GM21515 (cell line): Measurements from ENCODE around the gene LEMD2.
A peak's percentile ranks its signal among the peaks of the same experiment; 100 is the strongest.

Experiments used
- ATAC-seq: cut with Tn5 transposase; IDR thresholded peaks from one replicate; pipeline ENCODE4 v1.9.1; 2021; ENCODE audit not compliant: unreplicated experiment

LEMD2 gene

DNA sequence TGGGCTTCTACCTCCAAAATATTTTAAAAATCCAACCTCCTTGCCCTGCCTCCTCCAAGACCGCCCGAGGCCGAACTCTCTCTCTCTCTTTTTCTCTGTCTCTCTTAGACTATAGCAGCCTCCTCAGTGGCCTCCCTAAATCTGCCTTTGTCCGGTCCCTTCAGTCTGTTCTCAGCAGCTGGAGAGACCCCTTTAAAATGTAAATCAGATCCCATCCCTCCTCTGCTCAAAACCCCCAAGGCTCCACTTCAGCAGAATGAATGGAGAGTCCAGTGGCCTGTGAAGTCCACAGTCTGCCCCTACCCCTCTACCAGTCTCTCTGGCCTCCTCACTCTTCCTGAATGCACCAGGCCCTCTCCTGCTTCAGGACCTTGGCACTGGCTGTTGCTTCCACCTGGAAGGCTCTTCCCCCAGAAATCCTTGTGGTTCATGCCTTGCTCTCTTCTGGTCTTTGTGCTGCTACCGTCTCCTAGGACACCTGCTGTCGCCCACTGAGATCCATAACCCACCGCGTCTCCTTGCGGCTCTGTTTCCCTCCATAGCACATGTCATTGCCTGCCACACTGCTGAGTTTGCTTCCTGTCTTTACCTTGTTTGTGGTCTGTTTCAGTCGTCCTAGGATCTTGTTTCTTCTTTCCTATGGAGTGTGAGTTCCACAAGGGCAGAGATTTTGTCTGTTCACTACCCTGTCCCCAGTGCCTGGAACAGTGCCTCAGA is 8.9 kb upstream of the LEMD2 start:
- no peak for ATAC-seq

DNA sequence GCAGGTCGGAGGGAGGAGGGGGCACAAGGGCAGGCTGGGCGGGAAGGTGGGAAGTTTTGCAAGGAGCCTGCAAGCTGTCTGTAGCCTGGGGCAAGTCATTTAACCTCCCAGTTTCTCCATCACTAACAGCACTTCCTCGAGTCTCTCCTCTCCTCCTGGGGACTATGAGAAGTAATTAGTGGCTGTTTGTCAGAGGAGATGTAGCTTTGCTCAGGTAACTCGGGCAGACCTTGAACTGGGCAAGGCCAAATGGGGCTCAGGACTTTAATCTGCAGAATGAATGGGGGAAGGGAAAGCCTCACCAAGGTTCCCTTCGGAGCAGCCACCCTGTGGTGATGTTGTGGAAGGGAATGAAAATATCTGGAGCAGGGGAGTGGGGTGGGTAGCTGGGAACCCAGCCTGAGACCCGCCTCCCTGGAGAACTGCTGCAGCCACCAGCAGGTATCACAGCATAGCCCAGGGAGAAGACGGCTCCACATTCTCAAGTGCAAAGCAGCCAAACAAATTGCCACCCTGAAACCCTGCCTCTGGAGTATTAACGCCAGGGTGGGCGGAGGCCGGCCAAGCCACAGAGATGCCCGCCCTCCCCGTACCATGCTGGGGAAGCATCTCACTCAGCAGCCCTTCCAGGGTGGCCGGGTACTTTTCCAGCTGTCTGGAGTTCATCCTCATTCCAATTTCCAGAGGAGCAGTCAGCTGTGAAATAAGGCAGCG is 6.1 kb upstream of the LEMD2 start:
- ATAC-seq = no peak

DNA sequence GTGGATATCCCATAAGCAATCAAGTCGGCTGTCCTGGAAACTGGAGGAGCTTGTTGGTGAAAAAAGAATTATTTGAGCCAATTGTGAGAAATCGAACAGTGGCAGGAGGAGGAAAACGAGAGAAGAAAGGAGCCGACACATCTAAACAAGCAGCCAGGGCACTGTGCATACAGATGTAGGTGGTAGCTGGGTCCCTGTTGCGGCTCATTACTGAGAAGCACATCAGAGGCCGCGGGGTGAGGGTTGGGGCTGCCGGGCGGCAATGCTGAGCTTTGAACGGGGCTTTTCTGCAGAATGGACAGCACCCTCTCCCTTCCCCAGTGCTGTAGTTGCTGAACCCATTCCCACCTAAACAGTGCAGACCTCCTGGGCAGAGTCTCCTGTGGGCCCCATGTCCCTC is 4.1 kb upstream of the LEMD2 start:
- no peak for ATAC-seq

DNA sequence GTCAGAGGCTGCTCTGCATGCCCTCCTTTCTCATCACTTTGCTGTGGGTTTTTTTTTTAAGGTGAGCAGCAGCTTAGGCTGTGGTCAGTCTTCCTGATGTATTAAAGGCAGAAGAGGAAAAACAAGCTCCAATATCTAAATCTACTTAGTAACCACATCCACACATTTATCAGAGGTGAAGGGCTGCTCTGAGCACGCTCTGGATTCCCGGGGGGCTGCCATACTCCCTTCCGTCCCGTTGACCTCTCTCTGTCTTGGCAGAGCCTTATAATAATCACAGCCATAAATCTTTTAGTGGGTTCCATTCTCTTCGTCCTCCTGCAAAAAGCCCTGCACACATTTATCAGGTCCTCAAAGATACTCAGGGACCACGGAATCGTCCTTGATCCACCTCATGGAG is 2.7 kb upstream of the LEMD2 start:
- ATAC-seq = no peak

DNA sequence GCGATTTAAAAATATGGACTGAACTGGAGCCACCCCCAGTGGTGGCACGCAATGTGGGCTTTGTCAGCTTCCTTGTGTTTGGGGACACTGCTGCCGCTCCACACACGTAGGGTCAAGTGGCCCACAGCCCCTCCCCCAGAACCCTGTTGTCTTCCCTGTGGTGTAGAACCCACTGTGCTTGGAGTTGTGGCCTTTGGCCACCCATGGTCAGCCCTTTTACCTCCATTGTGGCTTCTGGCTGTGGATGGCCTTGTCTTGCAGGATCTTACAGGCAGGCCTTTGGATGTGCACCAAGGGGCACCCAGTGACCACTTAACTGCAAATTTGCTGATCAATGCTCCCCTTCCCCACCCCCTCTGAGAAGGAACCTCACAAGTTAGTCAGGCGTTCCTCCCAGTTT is 2.0 kb upstream of the LEMD2 start:
- ATAC-seq = no peak

DNA sequence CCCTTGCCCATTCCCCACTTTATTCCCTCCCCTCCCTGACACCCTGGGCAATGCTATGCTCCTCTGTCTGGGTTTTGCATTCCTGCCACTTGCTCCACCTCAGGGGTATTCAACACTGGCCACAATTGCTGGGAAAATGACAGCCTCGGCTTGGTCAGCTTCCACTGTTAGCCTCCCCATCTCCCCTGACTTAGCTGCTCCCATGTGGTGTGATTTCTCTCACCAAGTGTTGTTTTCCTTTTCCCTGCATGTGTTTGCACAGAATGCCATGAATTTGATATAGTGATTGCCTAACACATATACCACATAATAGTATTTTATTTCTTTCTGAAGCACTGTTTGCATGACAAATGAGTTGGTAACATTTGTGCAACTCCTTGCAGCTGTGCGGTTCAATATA is 1.4 kb upstream of the LEMD2 start:
- ATAC-seq = no peak

DNA sequence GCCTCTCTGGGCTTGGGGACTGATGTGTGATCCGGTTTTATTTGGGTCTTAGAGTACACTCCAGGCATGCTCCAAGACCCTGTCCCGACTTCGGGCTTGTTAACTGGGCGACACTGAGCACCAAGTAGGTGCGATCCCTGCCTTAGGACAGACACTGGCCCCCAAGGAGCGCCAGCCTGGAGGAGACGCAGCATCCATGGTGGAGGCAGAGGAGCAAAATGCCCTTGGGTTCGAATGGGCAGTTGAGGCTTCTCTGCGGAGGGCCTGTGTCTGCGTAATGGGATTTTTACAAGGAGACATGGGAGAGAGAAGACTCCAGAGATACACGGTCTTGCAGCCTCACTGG is 593 bp upstream of the LEMD2 start:
- ATAC-seq = no peak

DNA sequence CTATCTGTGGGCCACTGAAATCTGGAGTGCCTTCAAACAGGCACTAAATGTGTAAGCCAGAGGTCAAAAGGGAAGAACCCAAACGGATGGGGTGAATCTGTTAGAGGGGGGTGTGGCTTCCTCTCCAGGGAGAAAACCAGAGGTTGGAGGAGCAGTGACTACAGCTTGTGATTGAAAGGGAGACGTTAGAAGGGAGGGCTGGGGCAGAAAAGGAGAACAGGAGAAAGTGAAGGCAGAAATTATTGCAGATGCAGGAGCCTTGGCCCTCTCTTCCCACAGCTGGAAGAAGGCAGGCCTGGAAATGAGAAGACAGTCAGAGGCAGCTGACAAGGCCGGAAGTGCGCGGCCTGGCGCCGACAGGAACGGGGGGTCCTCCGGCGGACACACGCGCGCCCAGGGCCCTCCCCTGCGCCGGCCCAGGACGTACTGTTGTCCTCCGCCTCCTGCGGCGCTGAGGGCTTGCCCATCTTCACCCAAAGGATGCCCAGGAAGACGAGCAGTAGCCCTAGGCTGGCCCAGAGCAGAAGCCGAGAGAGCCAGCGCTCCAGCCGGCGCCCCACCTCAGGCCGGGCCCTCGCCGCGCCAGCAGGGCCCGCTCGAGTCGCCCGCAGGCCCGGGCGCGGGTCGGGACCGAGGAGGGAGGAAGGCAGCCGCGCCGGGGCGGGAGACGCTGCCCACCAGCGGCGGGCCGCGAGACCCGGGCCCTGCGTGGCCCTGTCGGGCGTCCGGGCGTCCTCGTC is 806 bp downstream of the LEMD2 start:
- ATAC-seq = peak; percentile 38

DNA sequence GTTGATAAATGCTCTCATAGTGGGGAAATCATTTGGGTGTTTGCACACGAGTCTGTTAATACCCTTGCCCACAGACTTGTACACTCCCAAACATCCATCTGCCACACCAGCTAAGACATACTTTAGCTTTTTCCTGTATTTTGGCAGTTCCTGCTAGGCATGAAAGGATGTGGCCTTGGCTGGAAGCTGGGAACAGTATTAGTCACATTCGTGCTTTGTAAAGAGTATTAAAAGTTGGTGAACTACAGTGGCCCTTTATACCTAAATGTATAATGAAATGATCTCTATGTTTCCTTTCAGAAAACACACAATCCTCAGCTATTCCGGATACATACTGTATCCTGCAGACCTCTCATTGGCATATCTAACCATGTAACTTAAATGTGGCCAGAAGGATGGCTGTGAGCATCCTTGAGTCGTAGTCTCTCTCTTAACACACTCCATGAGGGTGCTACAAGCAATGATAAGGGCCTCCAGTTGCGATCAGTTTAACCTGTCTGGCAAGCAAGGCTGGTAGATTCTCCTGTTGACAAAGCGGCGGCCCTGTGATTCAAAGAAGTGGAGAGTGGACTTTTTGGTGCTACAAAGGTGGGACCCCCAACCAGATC is 1.5 kb downstream of the LEMD2 start:
- no peak for ATAC-seq

DNA sequence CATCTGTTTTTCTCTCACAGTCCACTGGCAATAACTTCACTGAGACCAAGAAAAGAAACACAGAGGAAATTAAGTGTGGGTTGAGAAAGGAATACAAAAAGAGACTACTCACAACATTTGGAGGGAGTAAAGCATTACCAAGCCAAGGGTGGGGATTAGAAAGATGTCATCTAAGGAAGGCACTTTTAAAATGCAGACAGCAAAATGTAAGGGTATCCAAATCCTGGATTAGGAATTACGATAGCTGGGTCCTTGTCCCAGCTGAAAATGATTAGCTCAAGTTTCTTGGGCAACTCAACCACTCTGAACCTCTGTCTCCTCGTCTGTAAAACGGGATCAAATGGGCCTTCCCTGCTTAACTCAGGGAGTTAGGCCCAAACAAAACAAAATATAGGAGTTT is 2.2 kb downstream of the LEMD2 start:
- ATAC-seq = no peak

DNA sequence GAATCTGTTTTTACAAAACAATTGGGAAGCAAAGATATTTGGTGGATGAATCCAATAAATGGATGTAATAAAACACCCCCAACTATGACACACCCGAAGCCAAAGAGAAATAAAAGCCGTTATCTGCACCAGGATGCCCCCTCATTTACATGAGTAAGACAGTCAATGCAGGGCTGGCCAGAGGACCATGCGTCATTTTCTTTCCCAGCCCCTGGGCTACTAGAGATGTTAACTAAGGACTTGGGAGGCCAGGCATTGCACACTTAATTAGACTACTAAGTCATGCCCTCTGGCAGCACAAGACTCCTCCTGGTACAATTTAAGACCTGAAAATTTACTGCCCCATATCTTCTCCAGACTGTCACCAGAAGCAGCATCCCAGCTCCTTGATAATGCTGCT is 3.2 kb downstream of the LEMD2 start:
- no peak for ATAC-seq

DNA sequence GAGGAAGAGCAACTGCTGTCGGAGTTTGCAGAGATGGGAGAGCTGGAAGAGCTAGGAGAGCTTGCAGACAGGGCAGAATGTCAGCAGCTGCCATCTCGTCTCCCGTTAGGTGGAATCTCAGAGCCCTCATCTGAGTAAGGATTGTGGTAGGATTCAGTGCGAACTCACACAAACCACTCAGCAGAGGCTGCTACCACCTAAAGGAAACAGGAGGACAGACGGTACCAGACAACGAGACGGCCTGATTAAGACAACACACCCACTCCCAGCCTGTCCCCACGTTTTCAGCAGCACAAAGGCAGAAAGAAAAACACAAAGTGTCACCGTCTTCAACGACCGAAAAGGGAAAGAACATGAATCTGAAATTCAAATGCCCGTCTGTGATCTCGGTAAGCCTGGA is 4.1 kb downstream of the LEMD2 start:
- ATAC-seq = no peak

DNA sequence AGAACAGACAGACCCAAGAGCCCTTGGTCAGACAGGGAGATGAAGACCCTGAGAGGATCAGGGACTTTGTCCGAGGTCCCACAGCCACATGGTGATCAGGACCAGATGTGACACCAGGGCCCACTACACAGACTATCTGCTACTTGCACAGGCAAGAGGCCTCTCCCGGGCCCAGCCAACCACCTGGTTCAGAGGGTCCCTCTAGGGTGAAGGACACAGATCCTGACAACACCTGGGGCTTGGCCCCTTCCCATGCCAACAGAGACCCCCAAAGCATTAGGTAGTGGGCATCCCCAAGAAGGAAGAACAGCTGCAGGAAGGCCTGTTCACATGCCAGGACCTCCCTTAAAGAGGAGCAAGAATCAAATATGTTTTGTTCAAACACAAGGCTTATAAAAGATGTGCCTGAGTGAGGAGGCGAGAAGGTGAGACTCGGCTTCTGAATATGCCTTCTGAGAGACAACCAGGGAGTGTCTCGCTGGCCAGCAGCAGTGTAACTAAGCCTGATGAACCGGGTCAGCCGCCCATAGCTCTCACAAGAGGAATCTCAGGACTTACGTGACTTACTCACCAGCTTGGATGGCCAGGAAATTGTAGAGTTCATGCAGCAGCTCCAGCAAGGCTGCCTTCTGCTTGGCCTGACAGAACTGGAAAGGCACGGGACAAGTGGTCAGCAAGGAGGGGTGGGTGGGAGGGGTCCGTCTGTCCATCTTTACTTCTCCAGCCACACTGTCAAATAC is 5.0 kb downstream of the LEMD2 start:
- ATAC-seq = no peak

DNA sequence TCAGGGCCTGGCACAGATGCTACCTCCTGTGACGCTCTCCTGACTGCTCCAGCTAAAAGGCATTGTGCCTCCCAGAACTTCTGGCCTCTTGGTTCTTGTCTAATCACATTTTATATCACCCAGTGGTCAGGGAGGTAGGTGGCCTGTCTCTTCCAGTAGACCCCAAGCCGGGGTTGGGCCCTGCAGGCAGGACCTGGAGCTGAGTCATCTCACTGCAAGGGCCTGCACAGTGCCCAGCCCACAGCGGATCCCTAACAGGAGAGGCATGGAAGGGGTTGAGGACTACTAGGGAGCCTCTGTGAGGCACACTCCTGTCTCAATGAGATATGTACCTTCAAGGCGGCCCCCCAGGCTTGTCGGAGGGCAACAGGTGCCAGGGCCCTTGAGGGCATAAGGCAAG is 6.4 kb downstream of the LEMD2 start:
- no peak for ATAC-seq

DNA sequence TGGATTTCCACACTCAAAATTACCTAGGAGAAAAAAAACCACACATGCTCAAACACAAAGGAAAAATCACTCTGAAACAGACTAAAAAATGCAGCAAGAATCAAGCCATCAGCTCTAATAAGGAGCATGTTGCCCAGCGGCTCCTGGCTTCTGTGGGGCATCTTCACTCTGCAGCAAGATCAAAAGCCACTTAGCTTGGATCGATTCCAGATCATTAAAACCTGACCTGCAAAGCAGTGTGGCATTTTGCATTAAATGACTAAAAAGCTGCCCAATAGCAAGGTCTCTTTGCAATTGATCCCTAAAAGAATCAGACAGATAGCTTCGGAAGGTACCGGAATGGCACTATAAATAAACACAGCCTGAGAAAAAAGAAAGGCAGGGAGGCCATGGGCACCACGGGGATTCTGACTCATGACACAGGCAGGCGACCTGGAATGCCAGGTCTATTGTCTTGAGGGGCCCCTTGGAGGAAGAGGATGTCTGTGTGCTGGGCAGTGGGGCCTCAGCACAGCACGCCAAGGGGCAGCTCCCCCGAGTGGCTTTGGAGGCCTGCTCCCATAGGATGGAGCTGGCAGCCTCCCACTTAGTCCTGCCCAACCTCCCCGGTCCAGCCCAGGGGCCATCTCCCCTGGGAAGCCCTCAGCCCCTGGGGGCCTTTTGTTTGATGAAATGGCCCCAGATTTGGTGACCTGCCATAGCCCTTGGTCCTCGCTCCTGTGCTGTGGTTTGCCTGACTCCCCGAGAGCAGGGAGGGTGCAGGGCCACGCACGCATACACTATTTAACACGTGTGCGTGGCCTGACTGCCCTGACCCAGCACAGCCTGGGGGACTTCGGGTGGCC is 7.6 kb downstream of the LEMD2 start:
- no peak for ATAC-seq

DNA sequence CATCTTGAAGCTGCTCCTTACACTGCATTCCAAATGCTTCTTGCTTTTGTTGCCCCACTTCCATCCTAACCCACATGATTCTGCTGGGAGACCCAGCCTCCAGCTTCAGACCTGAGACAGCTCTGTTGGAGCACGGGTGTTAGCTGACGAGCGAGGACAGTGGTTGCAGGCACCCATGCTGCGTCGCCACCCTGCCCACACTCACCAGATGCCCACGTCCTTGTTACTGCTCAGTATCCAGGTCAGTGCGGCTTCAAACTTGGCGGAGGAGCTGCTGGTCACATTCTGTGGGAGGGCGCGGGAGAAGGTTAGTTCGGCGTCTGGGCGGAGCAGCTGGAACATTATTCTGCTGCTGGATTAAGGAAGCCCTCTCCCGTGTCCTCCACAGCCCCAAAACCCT is 9.0 kb downstream of the LEMD2 start:
- no peak for ATAC-seq

DNA sequence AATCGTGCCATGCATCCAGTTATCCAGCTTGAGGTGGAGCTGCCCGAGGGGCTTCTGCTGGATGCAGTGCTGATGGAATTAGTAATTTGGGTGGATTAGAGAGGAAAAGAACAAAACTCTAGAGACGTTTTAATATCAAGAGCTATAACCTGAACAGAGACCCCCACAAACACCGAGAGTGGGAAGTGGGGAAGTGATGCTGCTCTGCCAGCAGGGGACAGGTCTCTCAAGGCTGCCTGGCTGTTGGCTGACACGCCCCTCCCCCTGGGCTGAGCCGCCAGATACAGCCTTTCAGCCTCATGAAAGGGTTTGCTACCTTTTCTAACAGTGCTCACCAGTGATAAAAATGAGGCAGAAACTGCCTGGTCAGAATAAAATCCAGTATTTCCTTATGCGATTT is 9.6 kb downstream of the LEMD2 start:
- ATAC-seq = no peak

DNA sequence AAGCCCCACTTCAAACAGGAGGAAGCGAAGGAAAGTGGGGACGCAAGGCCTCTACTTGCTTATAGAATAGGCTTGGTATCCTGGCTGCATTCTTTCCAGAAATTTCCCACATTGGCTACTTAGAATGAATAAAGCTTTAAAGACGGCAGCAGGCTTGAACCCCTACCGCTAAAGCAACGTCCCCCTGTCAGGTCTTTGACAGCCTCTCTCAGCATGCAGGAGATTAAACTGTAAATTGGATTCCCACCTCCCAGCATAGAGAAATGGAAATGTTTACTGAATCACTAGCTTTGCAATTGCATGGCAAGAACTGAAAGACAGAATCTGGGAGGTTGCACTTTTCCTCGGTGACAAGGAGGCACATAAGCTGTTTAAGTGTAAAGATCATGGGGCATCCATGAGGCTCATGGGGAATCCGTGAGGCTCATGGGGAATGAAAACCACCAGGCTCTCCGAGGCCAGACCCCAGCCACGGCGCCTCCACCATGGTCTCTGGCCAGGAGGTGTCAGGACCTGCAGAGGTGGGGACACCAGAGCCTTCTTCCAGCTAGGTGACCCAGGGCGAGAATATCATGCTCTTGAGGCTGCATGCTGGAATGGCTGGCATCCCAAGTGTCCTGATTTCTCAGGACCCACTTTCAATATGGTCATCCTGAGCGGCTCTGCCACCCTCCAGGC is 10.3 kb downstream of the LEMD2 start:
- no peak for ATAC-seq
